Astrocyte (in vitro differentiated cells and primary cell): Measurements from ENCODE around the gene KCNQ1. TPM values are rescaled to one million over a fixed set of nuclear protein-coding genes. Genes with fewer than 3 reads are reported as not detected.

ENCODE experiments used
- DNase-seq: peaks from one replicate; pipeline ENCODE4 v3.0.0-alpha.2; 2010; ENCODE audit warnings: low read depth
- FAIRE-seq: peaks from 2 replicates; lab custom pipeline; 2011; peaks lifted over from hg19 to GRCh38; lab: Jason Lieb, UNC
- H2AFZ ChIP-seq: 2 replicates; pipeline ENCODE4 v1.6.0; 2012; ENCODE audit warnings: low read depth, low read length, inconsistent platforms
- H3K27ac ChIP-seq: 2 replicates; pipeline ENCODE4 v1.5.1; 2011; ENCODE audit warnings: low read depth, low read length, inconsistent platforms
- H3K27me3 ChIP-seq: 2 replicates; pipeline ENCODE4 v1.6.0; 2011; ENCODE audit warnings: low read length, inconsistent platforms; ENCODE audit not compliant: insufficient read depth
- H3K36me3 ChIP-seq: 2 replicates; pipeline ENCODE4 v1.5.1; 2011; ENCODE audit warnings: low read length, inconsistent platforms; ENCODE audit not compliant: insufficient read depth
- H3K4me1 ChIP-seq: 2 replicates; pipeline ENCODE4 v1.5.1; 2011; ENCODE audit warnings: low read length, inconsistent platforms; ENCODE audit not compliant: insufficient read depth
- H3K4me2 ChIP-seq: 2 replicates; pipeline ENCODE4 v1.6.0; 2012; ENCODE audit warnings: low read length, inconsistent platforms
- H3K4me3 ChIP-seq: 2 replicates; pipeline ENCODE4 v1.5.1; 2011; ENCODE audit warnings: low read depth, mild to moderate bottlenecking, low read length, inconsistent platforms; ENCODE audit not compliant: insufficient read depth
- H3K79me2 ChIP-seq: 2 replicates; pipeline ENCODE4 v1.6.0; 2012; ENCODE audit warnings: mild to moderate bottlenecking, low read length, inconsistent platforms; ENCODE audit not compliant: insufficient read depth
- H3K9ac ChIP-seq: 2 replicates; pipeline ENCODE4 v1.6.0; 2012; ENCODE audit warnings: mild to moderate bottlenecking, low read length, inconsistent platforms
- H3K9me3 ChIP-seq: 2 replicates; pipeline ENCODE4 v1.5.1; 2012; ENCODE audit warnings: low read depth, mild to moderate bottlenecking, low read length, inconsistent platforms; ENCODE audit not compliant: insufficient read depth
- H4K20me1 ChIP-seq: 2 replicates; pipeline ENCODE4 v1.6.0; 2012; ENCODE audit warnings: low read length, inconsistent platforms; ENCODE audit not compliant: insufficient read depth
- H3K27ac Mint-ChIP-seq: one replicate; pipeline ENCODE4 v1.8.0; 2021; ENCODE audit warnings: mild to moderate bottlenecking, mixed read lengths; ENCODE audit not compliant: unreplicated experiment
- H3K27me3 Mint-ChIP-seq: one replicate; pipeline ENCODE4 v1.8.0; 2021; ENCODE audit warnings: low read depth, mixed read lengths; ENCODE audit not compliant: unreplicated experiment
- H3K36me3 Mint-ChIP-seq: one replicate; pipeline ENCODE4 v1.8.0; 2021; ENCODE audit warnings: low read depth, mixed read lengths; ENCODE audit not compliant: unreplicated experiment
- H3K4me1 Mint-ChIP-seq: one replicate; pipeline ENCODE4 v1.8.0; 2021; ENCODE audit warnings: low read depth, mixed read lengths; ENCODE audit not compliant: unreplicated experiment
- H3K4me3 Mint-ChIP-seq: one replicate; pipeline ENCODE4 v1.8.0; 2021; ENCODE audit warnings: mild to moderate bottlenecking, moderate library complexity, mixed read lengths; ENCODE audit not compliant: unreplicated experiment
- H3K9me3 Mint-ChIP-seq: one replicate; pipeline ENCODE4 v1.8.0; 2021; ENCODE audit warnings: mild to moderate bottlenecking, mixed read lengths; ENCODE audit not compliant: unreplicated experiment
- CTCF ChIP-seq: IDR thresholded peaks from 2 replicates; pipeline ENCODE4 v1.5.1; 2011; ENCODE audit warnings: low read depth, mild to moderate bottlenecking, inconsistent platforms, low read length, moderate library complexity; ENCODE audit not compliant: insufficient read depth
- EZH2 ChIP-seq: IDR thresholded peaks from 2 replicates; pipeline ENCODE4 v1.6.1; 2012; ENCODE audit warnings: mild to moderate bottlenecking, low read length, inconsistent platforms; ENCODE audit not compliant: insufficient read depth
- total RNA-seq: library from RNA; stranded (reverse); gene quantifications from 2 replicates; pipeline ENCODE4 v1.2.1, GENCODE V29; 2021

The KCNQ1 gene
- total RNA-seq, 1 donor from 2014 or later, result not detected

DNA sequence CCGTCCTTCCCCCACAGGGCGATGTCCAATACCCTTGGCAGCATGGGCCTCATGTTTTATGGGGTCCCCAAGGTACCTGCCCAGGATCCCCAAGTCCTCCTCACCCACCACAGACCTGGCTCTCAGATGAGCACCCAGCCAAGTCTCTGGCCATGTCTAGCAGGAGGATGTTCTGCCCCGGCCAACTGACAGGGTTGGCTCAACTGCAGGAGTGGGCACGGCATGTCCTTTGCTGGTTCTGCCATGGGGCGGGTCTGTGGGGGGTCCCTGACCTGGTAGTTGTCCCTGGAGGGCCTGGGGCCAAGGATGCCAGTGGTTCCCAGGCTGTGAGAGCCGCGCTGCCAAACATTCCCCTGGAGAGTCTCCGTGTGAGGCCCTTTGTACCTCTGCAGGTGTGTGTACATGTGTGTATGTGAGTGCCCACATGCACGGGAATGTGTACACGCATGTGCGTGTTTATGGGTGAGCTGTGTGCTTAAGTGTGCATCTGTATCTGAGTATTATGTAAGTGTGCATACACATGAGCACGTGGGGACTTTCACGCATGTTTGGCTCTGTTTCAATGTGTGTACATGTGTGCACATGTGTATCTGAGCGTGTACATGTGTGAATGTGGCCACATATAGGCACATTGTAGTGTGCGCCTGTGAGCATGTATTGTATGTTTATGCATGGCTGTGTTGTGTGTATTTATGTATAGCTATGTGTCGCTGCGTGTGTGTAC lies 85.5 kb downstream of the KCNQ1 start:
- Histone ChIP-seq H3K27ac (no peak overlapping the region), H3K27me3 (peaks cover 14% of the 10 kb centered on the region), H3K4me3 (no peak overlapping the region), H3K9ac (no peak overlapping the region), H2AFZ (no peak overlapping the region), H3K36me3 (no peaks in the 10 kb centered on the region), H3K4me2 (no peak overlapping the region), H4K20me1 (peaks cover 10% of the 10 kb centered on the region), H3K9me3 (no peaks in the 10 kb centered on the region), H3K4me1 (peaks cover 19% of the 10 kb centered on the region), H3K79me2 (no peaks in the 10 kb centered on the region)
- H3K36me3 Mint-ChIP-seq, result no peaks in the 10 kb centered on the region
- H3K4me1 Mint-ChIP-seq, result peaks cover 11% of the 10 kb centered on the region
- no peak for TF ChIP-seq CTCF
- TF ChIP-seq EZH2, result no peak
- FAIRE-seq (no peak), DNase-seq (no peak)
- H3K27ac Mint-ChIP-seq, result peak overlapping the region; percentile 34
- peaks cover 50% of the 10 kb centered on the region for H3K27me3 Mint-ChIP-seq
- H3K4me3 Mint-ChIP-seq, result no peak overlapping the region
- H3K9me3 Mint-ChIP-seq, result peaks cover 1% of the 10 kb centered on the region

- no peak for TF ChIP-seq EZH2
- TF ChIP-seq CTCF, result no peak
- H3K27me3 ChIP-seq, result peaks cover 10% of the 10 kb centered on the region
- H3K27me3 Mint-ChIP-seq, result peaks cover 48% of the 10 kb centered on the region
- no peak overlapping the region for H3K4me3 Mint-ChIP-seq
- no peaks in the 10 kb centered on the region for H3K36me3 ChIP-seq
- no peak overlapping the region for H3K4me2 ChIP-seq
- H3K9ac ChIP-seq, result no peak overlapping the region
- FAIRE-seq (no peak), DNase-seq (no peak)
- peak overlapping the region; percentile 34 for H3K27ac Mint-ChIP-seq
- H3K4me1 ChIP-seq, result peaks cover 19% of the 10 kb centered on the region
- no peaks in the 10 kb centered on the region for H3K9me3 ChIP-seq
- H4K20me1 ChIP-seq, result peaks cover 10% of the 10 kb centered on the region
- no peaks in the 10 kb centered on the region for H3K79me2 ChIP-seq
- H2AFZ ChIP-seq, result no peak overlapping the region
- H3K27ac ChIP-seq, result no peak overlapping the region
- H3K4me3 ChIP-seq, result no peak overlapping the region
- peaks cover 1% of the 10 kb centered on the region for H3K9me3 Mint-ChIP-seq
- H3K36me3 Mint-ChIP-seq, result no peaks in the 10 kb centered on the region
- peaks cover 11% of the 10 kb centered on the region for H3K4me1 Mint-ChIP-seq
Observed at GRCh38 chr11:2530855-2531200, 86.0 kb downstream of the KCNQ1 start.
